KMS-11 (cell line): ENCODE data around the gene MAP3K6.

Experiments used
- H2AFZ ChIP-seq: fragments of 200-600 bp; sonication (generic); 2 replicates; pipeline ENCODE4 v1.6.1; 2016; ENCODE audit warnings: antibody characterized with exemption, mixed run types, low read depth
- H3K27ac ChIP-seq: fragments of 200-600 bp; sonication (generic); 2 replicates; pipeline ENCODE4 v1.6.1; 2016; ENCODE audit warnings: mild to moderate bottlenecking, mixed run types
- H3K27me3 ChIP-seq: fragments of 200-600 bp; sonication (generic); 2 replicates; pipeline ENCODE4 v1.6.1; 2017; ENCODE audit warnings: mild to moderate bottlenecking, low read depth, mixed run types, moderate library complexity; ENCODE audit not compliant: insufficient read depth
- H3K36me3 ChIP-seq: fragments of 200-600 bp; sonication (generic); 2 replicates; pipeline ENCODE4 v1.6.1; 2017; ENCODE audit warnings: mild to moderate bottlenecking, mixed run types; ENCODE audit not compliant: insufficient read depth
- H3K4me1 ChIP-seq: fragments of 200-600 bp; sonication (generic); 2 replicates; pipeline ENCODE4 v1.6.1; 2016; ENCODE audit warnings: mild to moderate bottlenecking, low read depth, mixed run types; ENCODE audit not compliant: poor library complexity, severe bottlenecking
- H3K4me2 ChIP-seq: fragments of 200-600 bp; sonication (generic); 2 replicates; pipeline ENCODE4 v1.7.0; 2016; ENCODE audit warnings: mild to moderate bottlenecking, mixed run types
- H3K4me3 ChIP-seq: fragments of 200-600 bp; sonication (generic); IDR thresholded peaks from 2 replicates; pipeline ENCODE4 v1.6.1; 2017; ENCODE audit warnings: low read depth, low read length, mixed read lengths; ENCODE audit not compliant: insufficient read depth
- H3K79me2 ChIP-seq: fragments of 200-600 bp; sonication (generic); 2 replicates; pipeline ENCODE4 v1.6.1; 2016; ENCODE audit warnings: low read depth, mixed run types; ENCODE audit not compliant: insufficient read depth
- H3K9ac ChIP-seq: fragments of 200-600 bp; sonication (generic); 2 replicates; pipeline ENCODE4 v1.6.1; 2016; ENCODE audit warnings: mild to moderate bottlenecking, mixed run types
- H4K20me1 ChIP-seq: fragments of 200-600 bp; sonication (generic); 2 replicates; pipeline ENCODE4 v1.6.1; 2016; ENCODE audit warnings: mild to moderate bottlenecking, mixed run types; ENCODE audit not compliant: insufficient read depth
- TF ChIP-seq, protein P1 (sequence below): fragments of 200-600 bp; sonication (generic); conservative IDR thresholded peaks from 2 replicates; pipeline ENCODE4 v1.6.1; 2017; ENCODE audit warnings: low read depth, mild to moderate bottlenecking, antibody characterized with exemption, low read length, moderate library complexity, mixed read lengths

Gene MAP3K6

DNA sequence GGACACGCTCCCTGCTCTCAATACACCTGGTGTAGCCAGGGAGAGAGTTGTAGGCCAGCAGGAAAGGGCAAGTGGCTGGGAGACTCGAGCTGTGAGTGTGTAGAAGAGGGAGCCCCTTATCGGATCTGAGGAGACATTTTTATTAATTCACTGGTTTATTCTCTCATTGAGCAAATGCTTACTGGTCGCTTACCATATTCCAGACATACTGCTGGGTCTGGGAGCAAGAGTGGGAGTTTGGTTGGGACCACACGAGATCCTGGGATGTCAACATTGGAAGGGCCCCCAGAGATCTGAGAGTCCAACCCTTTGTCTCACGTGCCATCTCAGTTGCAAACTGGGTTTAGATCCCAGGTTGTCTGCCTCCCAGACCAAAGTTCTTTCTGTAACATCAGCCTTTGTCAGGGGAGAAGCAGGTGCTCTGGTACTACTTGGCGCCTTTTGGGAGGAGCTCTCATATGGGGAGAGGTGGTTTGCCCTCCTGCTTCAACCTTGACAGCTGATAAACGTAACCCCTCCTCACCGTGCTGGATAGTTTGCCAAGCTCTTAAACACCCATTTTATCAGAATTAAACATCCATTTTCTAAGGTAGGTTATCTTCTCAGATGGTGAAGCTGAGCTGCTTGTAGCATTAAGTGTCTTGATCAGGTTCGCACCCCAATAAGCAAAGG lies 44.1 kb downstream of the MAP3K6 start:
- H3K36me3 ChIP-seq: no peaks in the 10 kb centered on the region
- peak overlapping the region; percentile 81 for H3K4me3 ChIP-seq
- H3K79me2 ChIP-seq: peaks cover 52% of the 10 kb centered on the region
- peak overlapping the region; percentile 95 for H3K4me2 ChIP-seq
- TF ChIP-seq, protein P1, sequence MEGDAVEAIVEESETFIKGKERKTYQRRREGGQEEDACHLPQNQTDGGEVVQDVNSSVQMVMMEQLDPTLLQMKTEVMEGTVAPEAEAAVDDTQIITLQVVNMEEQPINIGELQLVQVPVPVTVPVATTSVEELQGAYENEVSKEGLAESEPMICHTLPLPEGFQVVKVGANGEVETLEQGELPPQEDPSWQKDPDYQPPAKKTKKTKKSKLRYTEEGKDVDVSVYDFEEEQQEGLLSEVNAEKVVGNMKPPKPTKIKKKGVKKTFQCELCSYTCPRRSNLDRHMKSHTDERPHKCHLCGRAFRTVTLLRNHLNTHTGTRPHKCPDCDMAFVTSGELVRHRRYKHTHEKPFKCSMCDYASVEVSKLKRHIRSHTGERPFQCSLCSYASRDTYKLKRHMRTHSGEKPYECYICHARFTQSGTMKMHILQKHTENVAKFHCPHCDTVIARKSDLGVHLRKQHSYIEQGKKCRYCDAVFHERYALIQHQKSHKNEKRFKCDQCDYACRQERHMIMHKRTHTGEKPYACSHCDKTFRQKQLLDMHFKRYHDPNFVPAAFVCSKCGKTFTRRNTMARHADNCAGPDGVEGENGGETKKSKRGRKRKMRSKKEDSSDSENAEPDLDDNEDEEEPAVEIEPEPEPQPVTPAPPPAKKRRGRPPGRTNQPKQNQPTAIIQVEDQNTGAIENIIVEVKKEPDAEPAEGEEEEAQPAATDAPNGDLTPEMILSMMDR: 0 out of 2 replicates have a peak, but pooled peaks have one; percentile 6
- no peaks in the 10 kb centered on the region for H4K20me1 ChIP-seq
- peak overlapping the region; percentile 78 for H2AFZ ChIP-seq
- no peaks in the 10 kb centered on the region for H3K27me3 ChIP-seq
- peak overlapping the region; percentile 91 for H3K9ac ChIP-seq
- H3K27ac ChIP-seq: peak overlapping the region; percentile 66
- peaks cover 12% of the 10 kb centered on the region for H3K4me1 ChIP-seq

DNA sequence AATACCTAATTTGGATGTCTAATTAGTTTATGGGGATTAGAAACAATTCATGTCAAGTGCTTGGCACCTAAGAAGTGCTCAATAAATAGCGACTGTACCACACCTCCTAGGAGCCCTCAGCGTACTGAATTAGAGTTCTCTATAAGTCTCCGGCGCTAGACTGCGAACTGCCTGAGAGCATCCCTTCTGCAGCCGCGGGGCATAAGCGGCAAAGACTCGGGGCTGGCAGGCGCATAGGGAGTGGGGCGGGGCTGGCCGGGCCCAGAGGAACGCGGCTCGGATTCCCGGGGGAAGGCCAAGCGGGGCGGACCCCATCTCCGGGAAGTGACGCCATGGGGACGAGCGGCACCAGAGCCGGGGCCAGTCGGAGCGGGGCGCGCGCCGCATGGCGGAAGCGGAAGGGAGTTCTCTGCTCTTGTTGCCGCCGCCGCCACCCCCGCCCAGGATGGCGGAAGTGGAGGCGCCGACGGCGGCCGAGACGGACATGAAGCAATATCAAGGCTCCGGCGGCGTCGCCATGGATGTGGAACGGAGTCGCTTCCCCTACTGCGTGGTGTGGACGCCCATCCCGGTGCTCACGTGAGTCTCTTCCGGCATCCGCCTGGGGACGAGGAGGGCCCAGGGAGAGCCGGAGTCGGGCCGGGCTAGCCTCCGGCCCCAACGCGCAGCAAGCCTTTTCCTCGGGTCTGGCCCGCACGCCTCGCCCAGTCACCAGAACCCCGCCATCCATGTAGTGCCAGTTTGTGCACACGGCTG lies 44.8 kb downstream of the MAP3K6 start, which contains the start of gene TMEM222:
TSS of gene TMEM222 (plus strand) at position 351 of the 756 bp plus-strand sequence. CDS start at position 386, 35 bp downstream.
- H3K4me1 ChIP-seq: peaks cover 12% of the 10 kb centered on the region
- peak within 1 kb of the TSS; percentile 90 for H2AFZ ChIP-seq
- TF ChIP-seq, protein P1: no peak
- H3K36me3 ChIP-seq: no peaks in the 10 kb centered on the region
- H3K9ac ChIP-seq: peak within 1 kb of the TSS; percentile 91
- peak within 1 kb of the TSS; percentile 81 for H3K4me3 ChIP-seq
- H3K27ac ChIP-seq: peak within 1 kb of the TSS; percentile 66
- no peaks in the 10 kb centered on the region for H4K20me1 ChIP-seq
- H3K27me3 ChIP-seq: no peaks in the 10 kb centered on the region
- peaks cover 46% of the 10 kb centered on the region for H3K79me2 ChIP-seq
- peak within 1 kb of the TSS; percentile 95 for H3K4me2 ChIP-seq

DNA sequence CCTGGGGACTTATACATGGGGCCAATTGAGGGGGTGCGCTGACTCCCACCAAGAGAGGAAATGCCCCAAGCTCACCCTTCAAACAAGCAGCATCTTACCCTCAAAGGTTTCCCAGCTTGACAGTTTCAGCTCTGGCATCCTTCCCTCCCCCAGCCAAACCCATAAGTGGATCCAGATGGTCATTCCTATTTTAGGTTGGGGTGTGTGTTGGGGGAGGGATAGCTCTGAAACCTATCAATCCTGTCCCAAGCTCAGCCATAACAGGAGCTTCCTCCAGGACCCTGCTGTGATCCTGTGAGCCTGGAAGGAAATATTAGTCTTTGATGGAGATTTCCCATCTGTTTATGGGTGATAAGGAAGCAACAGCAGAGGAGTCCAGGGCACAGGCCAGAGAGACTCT lies 48.2 kb downstream of the MAP3K6 start:
- peaks cover 14% of the 10 kb centered on the region for H3K79me2 ChIP-seq
- H3K4me2 ChIP-seq: no peak overlapping the region
- H3K4me1 ChIP-seq: peaks cover 6% of the 10 kb centered on the region
- TF ChIP-seq, protein P1: no peak
- no peak overlapping the region for H3K27ac ChIP-seq
- H3K9ac ChIP-seq: no peak overlapping the region
- no peaks in the 10 kb centered on the region for H3K27me3 ChIP-seq
- H2AFZ ChIP-seq: no peak overlapping the region
- H4K20me1 ChIP-seq: no peaks in the 10 kb centered on the region
- no peaks in the 10 kb centered on the region for H3K36me3 ChIP-seq
- no peak overlapping the region for H3K4me3 ChIP-seq

DNA sequence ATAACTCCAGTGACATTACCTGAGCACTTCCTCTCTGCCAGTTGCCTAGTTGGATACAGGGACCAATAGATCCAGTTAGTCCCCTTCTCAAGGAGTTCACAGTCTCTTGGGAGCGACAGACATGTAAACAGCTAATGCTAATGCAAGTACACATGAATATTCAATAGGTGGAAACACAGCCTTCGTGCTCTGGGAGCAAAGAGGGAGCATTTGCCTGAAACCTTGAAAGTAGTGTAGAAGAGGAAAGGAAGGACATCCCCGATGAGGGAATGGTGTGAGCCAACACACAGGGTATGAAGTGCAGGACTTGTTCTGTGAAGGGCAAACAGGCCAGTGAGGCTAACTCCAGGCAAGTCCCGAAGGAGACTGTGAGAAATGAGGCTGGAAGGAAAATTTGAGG lies 48.6 kb downstream of the MAP3K6 start:
- Histone ChIP-seq H2AFZ (no peak overlapping the region), H4K20me1 (no peaks in the 10 kb centered on the region), H3K27ac (no peak overlapping the region), H3K4me1 (peaks cover 2% of the 10 kb centered on the region), H3K4me2 (no peak overlapping the region), H3K9ac (no peak overlapping the region), H3K27me3 (no peaks in the 10 kb centered on the region), H3K79me2 (peaks cover 10% of the 10 kb centered on the region), H3K4me3 (no peak overlapping the region), H3K36me3 (no peaks in the 10 kb centered on the region)
- TF ChIP-seq, protein P1: no peak
